NK-92 (cell line): ENCODE data around the gene MAGEB18.

Experiments
- DNase-seq: peaks from one replicate; lab custom pipeline; 2025; ENCODE audit not compliant: unreplicated experiment; lab: John Stamatoyannopoulos, UW

Gene MAGEB18

DNA sequence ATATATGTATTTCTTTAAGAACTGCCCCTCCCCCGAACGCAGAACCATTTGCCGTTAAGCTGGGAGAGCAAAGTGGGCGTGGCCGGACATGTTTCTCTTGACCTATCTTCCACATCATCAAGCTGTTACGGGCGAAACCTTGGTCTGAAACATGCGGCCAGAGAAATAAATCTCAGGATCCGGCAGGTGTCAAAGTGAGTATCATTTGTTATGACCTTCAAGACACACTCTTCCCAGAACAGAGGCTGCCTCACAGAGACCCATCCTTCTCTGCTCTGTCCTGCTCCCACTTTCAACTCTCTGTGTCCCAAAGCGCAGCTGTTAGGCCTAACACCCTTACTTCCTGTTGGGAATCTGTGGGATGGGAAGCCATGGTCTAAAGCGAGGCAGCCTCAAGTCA lies at the start of gene MAGEB18:
MAGEB18 (plus strand) TSS at position 70 of the 400 bp plus-strand sequence. CDS start 643 bp downstream, outside the sequence.
- DNase-seq: no peak

DNA sequence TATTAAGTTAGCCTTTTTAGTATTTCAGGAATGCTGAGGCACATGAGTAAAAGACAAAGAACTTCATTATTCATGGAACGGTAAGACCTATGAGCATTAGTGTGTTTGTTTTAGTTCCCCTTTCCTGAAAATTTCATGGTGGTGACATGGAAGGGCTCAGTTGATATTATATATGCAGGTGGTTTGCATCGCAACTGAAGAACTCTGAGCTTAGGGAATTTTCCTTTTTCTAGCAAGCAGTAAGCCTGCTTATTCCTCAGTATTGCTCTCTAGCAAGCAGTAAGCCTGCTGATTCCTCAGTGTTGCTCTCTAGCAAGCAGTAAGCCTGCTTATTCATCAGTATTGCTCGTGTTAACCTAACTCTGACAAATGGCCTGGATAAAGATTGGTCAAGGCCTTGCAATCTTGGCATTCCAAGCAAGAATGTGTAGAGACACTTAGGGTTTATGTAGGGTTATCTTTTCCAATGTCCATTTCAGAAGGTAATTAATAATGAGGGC lies 37.7 kb upstream of the MAGEB18 start:
- DNase-seq: no peak

DNA sequence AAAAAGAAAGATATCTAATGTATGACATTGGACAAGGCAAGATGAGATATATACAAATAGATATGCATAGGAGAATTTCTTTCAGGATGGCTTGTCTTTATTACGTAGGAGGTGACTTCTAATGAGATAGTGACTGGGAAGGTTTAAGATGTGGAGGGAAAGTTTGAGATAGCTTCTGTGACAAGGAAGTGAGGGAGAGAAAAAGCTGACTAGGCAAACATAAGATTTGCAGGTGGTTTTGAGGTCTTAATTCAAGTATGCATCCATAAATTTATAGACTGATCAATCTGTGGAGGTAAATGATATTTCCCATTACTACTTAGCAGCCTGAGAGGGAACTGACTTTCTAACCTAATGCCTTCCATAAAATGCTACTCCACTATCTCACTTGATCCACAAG lies 29.0 kb upstream of the MAGEB18 start:
- no peak for DNase-seq

DNA sequence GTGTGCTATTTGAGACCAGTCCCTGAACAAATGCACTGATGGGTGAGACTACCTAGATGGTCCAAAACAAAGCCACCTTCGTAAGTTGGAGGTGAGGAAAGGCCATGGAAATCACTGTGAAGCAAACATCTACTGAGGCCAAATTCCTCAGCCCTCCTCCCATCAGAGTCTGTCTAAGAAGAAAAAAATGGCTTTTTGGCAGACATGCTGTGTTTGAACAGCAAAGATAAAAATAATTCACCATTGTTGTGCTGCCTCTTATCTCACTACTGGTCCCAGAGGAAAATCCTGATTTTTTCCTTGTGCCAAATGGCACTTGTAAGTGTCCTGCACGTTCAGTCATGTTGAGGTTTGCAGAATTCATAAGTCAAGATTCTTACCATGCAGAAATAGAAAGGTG lies 7.9 kb downstream of the MAGEB18 start:
- no peak for DNase-seq

DNA sequence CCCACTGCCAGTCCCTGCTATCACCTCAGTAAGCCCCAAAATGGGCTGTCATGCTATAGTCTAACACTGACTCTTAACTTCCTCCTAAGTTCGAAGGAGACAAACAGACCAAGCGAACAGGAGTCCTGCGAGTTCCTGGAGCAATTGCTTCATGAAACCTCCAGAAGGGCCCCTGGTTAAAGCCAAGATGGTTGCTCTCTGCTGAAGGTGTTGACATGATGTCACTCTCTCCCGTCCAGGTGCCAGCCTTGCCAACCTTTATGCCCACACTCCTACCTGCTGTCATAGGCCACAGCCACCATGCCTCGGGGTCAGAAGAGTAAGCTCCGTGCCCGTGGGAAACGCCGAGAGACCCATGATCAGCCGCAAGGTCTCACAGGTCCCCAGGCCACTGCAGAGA lies 22.2 kb downstream of the MAGEB18 start, which contains the start of gene MAGEB6B:
MAGEB6B (plus strand) TSS at position 301 of the 400 bp plus-strand sequence; CDS start at position 301, 0 bp downstream.
- DNase-seq: no peak
